HepG2 (cell line): ENCODE results near the gene CIAO2B. TPM values are rescaled to one million over a fixed set of nuclear protein-coding genes. Genes with fewer than 3 reads are reported as not detected.

Experiments used
- ARHGAP35 ChIP-seq: sonication (generic); formaldehyde crosslinking; IDR thresholded peaks from 2 replicates; pipeline ENCODE4 v1.9.0; 2022; ENCODE audit warnings: mild to moderate bottlenecking, inconsistent platforms, moderate library complexity, missing genetic modification reagents, borderline replicate concordance
- BRF2 ChIP-seq: sonication (generic); formaldehyde crosslinking; IDR thresholded peaks from 2 replicates; pipeline ENCODE4 v1.8.1; 2022; ENCODE audit warnings: mild to moderate bottlenecking, missing genetic modification reagents
- CREB3 ChIP-seq: sonication (generic); formaldehyde crosslinking; IDR thresholded peaks from 2 replicates; pipeline ENCODE4 v1.5.0; 2020; ENCODE audit warnings: missing genetic modification reagents
- CREM ChIP-seq, 2 experiments: sonication (generic) in 1 of 2; formaldehyde crosslinking in 1 of 2; IDR thresholded peaks; 2 replicates each; pipeline versions ENCODE4 v1.4.0 to v1.6.1; 2016 to 2020; ENCODE audit warnings: antibody characterized with exemption in 1 of 2, mild to moderate bottlenecking in 1 of 2, missing genetic modification reagents in 1 of 2
- ELF4 ChIP-seq: sonication (generic); formaldehyde crosslinking; IDR thresholded peaks from 2 replicates; pipeline ENCODE4 v1.5.0; 2020; ENCODE audit warnings: missing genetic modification reagents, mild to moderate bottlenecking, moderate library complexity, borderline replicate concordance
- HNF1B ChIP-seq: sonication (generic); formaldehyde crosslinking; IDR thresholded peaks from 2 replicates; pipeline ENCODE4 v1.5.1; 2020; ENCODE audit warnings: mild to moderate bottlenecking, moderate library complexity, missing genetic modification reagents
- IRF9 ChIP-seq: sonication (generic); formaldehyde crosslinking; IDR thresholded peaks from 2 replicates; pipeline ENCODE4 v1.8.0; 2022; ENCODE audit warnings: missing genetic modification reagents, mild to moderate bottlenecking, borderline replicate concordance
- JUNB ChIP-seq: sonication (generic); formaldehyde crosslinking; IDR thresholded peaks from 2 replicates; pipeline ENCODE4 v1.8.0; 2022; ENCODE audit warnings: missing genetic modification reagents, mild to moderate bottlenecking, borderline replicate concordance
- KMT2B ChIP-seq: IDR thresholded peaks from 2 replicates; pipeline ENCODE4 v1.6.1; 2016; ENCODE audit warnings: missing genetic modification reagents, missing compliant biosample characterization
- MLX ChIP-seq: IDR thresholded peaks from 2 replicates; pipeline ENCODE4 v1.6.1; 2016
- RAD51 ChIP-seq: fragments of 450-650 bp; IDR thresholded peaks from 2 replicates; pipeline ENCODE4 v1.6.1; 2016; ENCODE audit warnings: borderline replicate concordance
- RARG ChIP-seq: sonication (generic); formaldehyde crosslinking; IDR thresholded peaks from 2 replicates; pipeline ENCODE4 v1.4.0; 2020; ENCODE audit warnings: low read depth, mild to moderate bottlenecking, missing genetic modification reagents
- RBM39 ChIP-seq: fragments of 200-400 bp; formaldehyde crosslinking; IDR thresholded peaks from one replicate; pipeline ENCODE4 v1.6.1; 2018; ENCODE audit warnings: antibody characterized with exemption, mild to moderate bottlenecking, low read depth, low read length; ENCODE audit not compliant: poor library complexity, severe bottlenecking
- TBL1XR1 ChIP-seq: fragments of 150-350 bp; IDR thresholded peaks from 2 replicates; pipeline ENCODE4 v1.6.1; 2014; ENCODE audit warnings: borderline replicate concordance, low read length; ENCODE audit not compliant: partially characterized antibody
- ZFAT ChIP-seq: sonication (generic); formaldehyde crosslinking; conservative IDR thresholded peaks from 2 replicates; pipeline ENCODE4 v1.8.1; 2023; ENCODE audit warnings: missing genetic modification reagents, inconsistent platforms
- ZFY ChIP-seq: sonication (generic); formaldehyde crosslinking; IDR thresholded peaks from 2 replicates; pipeline ENCODE4 v1.4.0; 2020; ENCODE audit warnings: missing genetic modification reagents
- ZNF251 ChIP-seq: sonication (generic); formaldehyde crosslinking; IDR thresholded peaks from 2 replicates; pipeline ENCODE4 v1.9.0; 2021; ENCODE audit warnings: mild to moderate bottlenecking, missing genetic modification reagents
- polyA plus RNA-seq, 8 experiments: library from polyadenylated mRNA; depleted of rRNA in 3 of 8; stranded (reverse) in 7 of 8; unstranded in 1 of 8; fragments of >200 nt; fragmentation: Illumina TruSeq in 4 of 8; extraction: Trizol in 4 of 8; gene quantifications; 2 replicates each; pipeline versions ENCODE4 v1.2.1 to v1.2.3, GENCODE V29; 2011 to 2016; ENCODE audit warnings: low read depth in 4 of 8, missing spikeins in 1 of 8, mixed read lengths in 1 of 8; ENCODE audit not compliant: insufficient read depth in 1 of 8
- total RNA-seq, 5 experiments: library from RNA; depleted of rRNA; stranded (reverse); fragments of >200 nt; fragmentation: Illumina TruSeq; extraction: Trizol; gene quantifications; 2 replicates each; pipeline ENCODE4 v1.2.3, GENCODE V29; 2016; ENCODE audit warnings: low read depth in 1 of 5

The CIAO2B gene
- total and polyA plus RNA-seq, 2 of the 13 experiments (the other 11 are each of a cell fraction or from before 2014, with no cell fraction given), result 157 to 293 TPM

GRCh38 chr16:66906916-66907836 is 27.0 kb downstream of the CIAO2B start (continued):
- TF ChIP-seq MLX (CRISPR knock-in tag) (no peak), ZFAT (CRISPR knock-in tag) (no peak), ELF4 (CRISPR knock-in tag) (no peak), RAD51 (no peak), TBL1XR1 (no peak), RARG (no peak), ARHGAP35 (no peak), JUNB (CRISPR knock-in tag) (no peak), BRF2 (no peak), HNF1B (CRISPR knock-in tag) (no peak), KMT2B (CRISPR knock-in tag) (no peak), IRF9 (CRISPR knock-in tag) (0 out of 2 replicates have a peak, but pooled peaks have one; percentile 36), ZFY (CRISPR knock-in tag) (no peak), RBM39 (no peak), ZNF251 (CRISPR knock-in tag) (no peak), CREB3 (CRISPR knock-in tag) (no peak), CREM (IDR thresholded peaks at IDR 0.05) (no peak), CREM (CRISPR knock-in tag; IDR thresholded peaks at IDR 0.05) (no peak)
